H1 (cell line): ENCODE measurements around the gene SLC37A2. TPM values are rescaled to one million over a fixed set of nuclear protein-coding genes. Genes with fewer than 3 reads are reported as not detected.

Experiments used
- CTCF ChIA-PET: fragments of 300-600 bp; sonication (Branson Sonifier 250); formaldehyde crosslinking; loops from one replicate; lab custom pipeline; 2021; ENCODE audit not compliant: partially characterized antibody; lab: Charles Lee
- POLR2A ChIA-PET: fragments of 300-600 bp; sonication (Branson Sonifier 250); formaldehyde crosslinking; loops from one replicate; lab custom pipeline; 2021; ENCODE audit warnings: inconsistent platforms; ENCODE audit not compliant: partially characterized antibody; lab: Charles Lee
- DNase-seq, 2 experiments: peaks; one replicate each; pipeline versions ENCODE4 v3.0.0 to v3.0.0-alpha.2; 2010 to 2022; ENCODE audit warnings: low spot score in 2 of 2, low read depth in 1 of 2, mixed read lengths in 1 of 2
- FAIRE-seq: peaks from 2 replicates; lab custom pipeline; 2011; peaks lifted over from hg19 to GRCh38; lab: Jason Lieb, UNC
- H2AFZ ChIP-seq: 2 replicates; pipeline ENCODE4 v1.8.1; 2012; ENCODE audit warnings: low read length, inconsistent platforms
- H2AK5ac ChIP-seq: 2 replicates; pipeline ENCODE4 v1.6.1; 2013; ENCODE audit warnings: low read depth, low read length
- H2BK120ac ChIP-seq: replicated peaks from 2 replicates; pipeline ENCODE3; 2013; ENCODE audit warnings: low read depth, low read length, inconsistent platforms
- H2BK12ac ChIP-seq: 2 replicates; pipeline ENCODE4 v1.6.1; 2013; ENCODE audit warnings: low read depth, low read length
- H2BK15ac ChIP-seq: 2 replicates; pipeline ENCODE4 v1.6.1; 2013; ENCODE audit warnings: low read length
- H2BK20ac ChIP-seq: 2 replicates; pipeline ENCODE4 v1.6.1; 2013; ENCODE audit warnings: low read length
- H2BK5ac ChIP-seq: 2 replicates; pipeline ENCODE4 v1.6.1; 2013; ENCODE audit warnings: low read depth, low read length
- H3K14ac ChIP-seq: 2 replicates; pipeline ENCODE4 v1.6.1; 2013; ENCODE audit warnings: inconsistent platforms; ENCODE audit not compliant: insufficient read length
- H3K18ac ChIP-seq: 2 replicates; pipeline ENCODE4 v1.6.1; 2013; ENCODE audit warnings: low read length; ENCODE audit errors: extremely low read depth
- H3K23ac ChIP-seq: 2 replicates; pipeline ENCODE4 v1.6.1; 2013; ENCODE audit warnings: inconsistent platforms; ENCODE audit not compliant: insufficient read length
- H3K23me2 ChIP-seq: 2 replicates; pipeline ENCODE4 v1.6.1; 2013; ENCODE audit warnings: low read depth, low read length
- H3K27ac ChIP-seq: 2 replicates; pipeline ENCODE4 v1.6.1; 2011; ENCODE audit warnings: low read depth, low read length, inconsistent platforms
- H3K27me3 ChIP-seq, 4 experiments: replicated peaks in 1 of 4; 1 replicate in 1 of 4; 2 replicates in 3 of 4; pipeline versions ENCODE4 v1.6.1 to v1.8.1; 2011 to 2013; ENCODE audit warnings: low read length in 3 of 4, mild to moderate bottlenecking in 3 of 4, inconsistent platforms in 2 of 4, mixed read lengths in 2 of 4, moderate library complexity in 1 of 4; ENCODE audit not compliant: control insufficient read depth in 3 of 4, insufficient read depth in 3 of 4; ENCODE audit errors: extremely low read depth in 1 of 4
- H3K36me3 ChIP-seq, 4 experiments: 2 replicates each; pipeline versions ENCODE4 v1.6.1 to v1.8.1; 2011 to 2013; ENCODE audit warnings: mild to moderate bottlenecking in 4 of 4, low read length in 3 of 4, moderate library complexity in 2 of 4, control low read depth in 1 of 4, inconsistent platforms in 1 of 4; ENCODE audit not compliant: insufficient read depth in 4 of 4, control insufficient read depth in 2 of 4
- H3K4ac ChIP-seq: replicated peaks from 2 replicates; pipeline ENCODE3; 2013; ENCODE audit warnings: low read length, low read depth, mixed read lengths, inconsistent platforms; ENCODE audit not compliant: insufficient read length
- H3K4me1 ChIP-seq, 4 experiments: replicated peaks in 1 of 4; 1 replicate in 1 of 4; 2 replicates in 3 of 4; pipeline versions ENCODE4 v1.6.1 to v1.8.1; 2011 to 2013; ENCODE audit warnings: low read length in 3 of 4, inconsistent platforms in 2 of 4, mixed read lengths in 1 of 4; ENCODE audit not compliant: insufficient read depth in 4 of 4, control insufficient read depth in 3 of 4
- H3K4me2 ChIP-seq, 2 experiments: 2 replicates each; pipeline versions ENCODE4 v1.6.1 to v1.8.1; 2011 to 2013; ENCODE audit warnings: low read depth in 2 of 2, low read length in 2 of 2, control low read depth in 1 of 2, inconsistent platforms in 1 of 2, mild to moderate bottlenecking in 1 of 2; ENCODE audit not compliant: insufficient read depth in 1 of 2
- H3K4me3 ChIP-seq, 4 experiments: fragments of 200-600, 300-600 bp in 1 of 4; sonication (generic), shearing (Covaris generic), sonication (Bioruptor Twin) in 1 of 4; 2 replicates each; pipeline versions ENCODE4 v1.5.1 to v1.8.1; 2011 to 2016; ENCODE audit warnings: low read length in 4 of 4, low read depth in 3 of 4, control low read depth in 2 of 4, inconsistent platforms in 2 of 4, mild to moderate bottlenecking in 2 of 4, mixed read lengths in 1 of 4, moderate library complexity in 1 of 4; ENCODE audit not compliant: insufficient read depth in 2 of 4; ENCODE audit errors: extremely low read depth in 1 of 4
- H3K56ac ChIP-seq: replicated peaks from 2 replicates; pipeline ENCODE3; 2013; ENCODE audit warnings: low read depth, mild to moderate bottlenecking, mixed read lengths, low read length, inconsistent platforms; ENCODE audit not compliant: insufficient read length
- H3K79me1 ChIP-seq: 2 replicates; pipeline ENCODE4 v1.6.1; 2013; ENCODE audit warnings: low read depth, low read length, control low read depth
- H3K79me2 ChIP-seq, 2 experiments: 2 replicates each; pipeline versions ENCODE4 v1.6.1 to v1.8.1; 2012 to 2013; ENCODE audit warnings: low read length in 2 of 2, mild to moderate bottlenecking in 2 of 2, inconsistent platforms in 1 of 2; ENCODE audit not compliant: insufficient read depth in 2 of 2, control insufficient read depth in 1 of 2
- H3K9ac ChIP-seq, 4 experiments: replicated peaks in 1 of 4; 1 replicate in 1 of 4; 2 replicates in 3 of 4; pipeline versions ENCODE4 v1.6.1 to v1.8.1; 2011 to 2013; ENCODE audit warnings: low read depth in 3 of 4, low read length in 3 of 4, control low read depth in 2 of 4, mild to moderate bottlenecking in 2 of 4, moderate library complexity in 2 of 4, inconsistent platforms in 1 of 4; ENCODE audit errors: extremely low read depth in 1 of 4
- H3K9me3 ChIP-seq, 2 experiments: 2 replicates each; pipeline versions ENCODE4 v1.6.1 to v1.8.1; 2012 to 2013; ENCODE audit warnings: mild to moderate bottlenecking in 2 of 2, moderate library complexity in 2 of 2, control low read depth in 1 of 2, inconsistent platforms in 1 of 2, low read depth in 1 of 2, low read length in 1 of 2, mixed read lengths in 1 of 2; ENCODE audit not compliant: insufficient read depth in 2 of 2
- H4K20me1 ChIP-seq, 2 experiments: replicated peaks in 1 of 2; 2 replicates each; pipeline versions ENCODE3 to v1.8.1; 2011 to 2013; ENCODE audit warnings: inconsistent platforms in 2 of 2, low read length in 2 of 2, mild to moderate bottlenecking in 1 of 2; ENCODE audit not compliant: insufficient read depth in 2 of 2, control insufficient read depth in 1 of 2
- H4K5ac ChIP-seq: 2 replicates; pipeline ENCODE4 v1.6.1; 2013; ENCODE audit warnings: low read length, low read depth, mixed read lengths, inconsistent platforms; ENCODE audit not compliant: insufficient read length
- H4K8ac ChIP-seq: 2 replicates; pipeline ENCODE4 v1.8.0; 2013; ENCODE audit warnings: mild to moderate bottlenecking, moderate library complexity, low read length, inconsistent platforms; ENCODE audit not compliant: insufficient read depth; ENCODE audit errors: extremely low read depth
- H4K91ac ChIP-seq: replicated peaks from 2 replicates; pipeline ENCODE3; 2013; ENCODE audit warnings: low read length, mixed read lengths, inconsistent platforms; ENCODE audit not compliant: insufficient read length
- ASH2L ChIP-seq: fragments of 200-600, 300-600 bp; sonication (generic); IDR thresholded peaks from one replicate; pipeline ENCODE4 v1.7.1; 2017; ENCODE audit warnings: low read length
- BRCA1 ChIP-seq: IDR thresholded peaks from 2 replicates; pipeline ENCODE4 v1.6.1; 2012; ENCODE audit warnings: low read depth, low read length, improper control_type of control experiment
- CBX8 ChIP-seq: fragments of 300-800, 300-1000 bp; sonication (generic); IDR thresholded peaks from 2 replicates; pipeline ENCODE4 v1.7.1; 2016; ENCODE audit warnings: low read depth, low read length, borderline replicate concordance
- E2F6 ChIP-seq: IDR thresholded peaks from 2 replicates; pipeline ENCODE4 v1.6.1; 2012; ENCODE audit warnings: inconsistent platforms
- GABPA ChIP-seq: IDR thresholded peaks from 2 replicates; pipeline ENCODE4 v1.6.1; 2011; ENCODE audit warnings: mild to moderate bottlenecking, low read length, moderate library complexity, borderline replicate concordance; ENCODE audit not compliant: insufficient read depth
- KDM1A ChIP-seq: fragments of 200-600, 300-600 bp; sonication (generic); IDR thresholded peaks from 2 replicates; pipeline ENCODE4 v1.7.1; 2016; ENCODE audit warnings: mild to moderate bottlenecking, low read length, borderline replicate concordance
- POLR2AphosphoS5 ChIP-seq: IDR thresholded peaks from 2 replicates; pipeline ENCODE4 v1.6.1; 2011; ENCODE audit warnings: low read depth, low read length
- POU5F1 ChIP-seq: IDR thresholded peaks from 2 replicates; pipeline ENCODE4 v1.6.1; 2011; ENCODE audit warnings: low read depth, mild to moderate bottlenecking, low read length, moderate library complexity
- RAD21 ChIP-seq, 2 experiments: IDR thresholded peaks in 1 of 2; conservative IDR thresholded peaks in 1 of 2; 2 replicates each; pipeline ENCODE4 v1.6.1; 2011; ENCODE audit warnings: low read depth in 2 of 2, low read length in 2 of 2, improper control_type of control experiment in 1 of 2, inconsistent platforms in 1 of 2, mild to moderate bottlenecking in 1 of 2, moderate library complexity in 1 of 2
- TAF1 ChIP-seq: IDR thresholded peaks from 2 replicates; pipeline ENCODE4 v1.6.1; 2011; ENCODE audit warnings: mild to moderate bottlenecking, low read depth, low read length
- TCF12 ChIP-seq: IDR thresholded peaks from 2 replicates; pipeline ENCODE4 v1.6.1; 2011; ENCODE audit warnings: low read depth, mild to moderate bottlenecking, low read length
- WGBS, 2 experiments: shearing (Covaris generic) in 1 of 2; methylation state at CpG; one replicate each; pipeline versions ENCODE4 v1.1.6 to v1.1.7; 2013 to 2015; ENCODE audit warnings: low lambda C conversion rate in 2 of 2, mixed read lengths in 2 of 2, inconsistent platforms in 1 of 2, low coverage in 1 of 2, missing lambda C conversion rate in 1 of 2; ENCODE audit not compliant: insufficient replicate concordance in 2 of 2, insufficient coverage in 1 of 2, insufficient read length in 1 of 2; ENCODE audit errors: extremely low coverage in 1 of 2, missing lambda C conversion rate in 1 of 2; 5-methylcytosine and 5-hydroxymethylcytosine counted together
- polyA plus RNA-seq, 7 experiments: library from polyadenylated mRNA; depleted of rRNA in 3 of 7; stranded (reverse) in 5 of 7; unstranded in 2 of 7; fragments of >200 nt in 5 of 7; fragments of 200-250 nt in 2 of 7; gene quantifications; 1 replicate in 5 of 7; 2 replicates in 1 of 7; 4 replicates in 1 of 7; pipeline versions ENCODE4 v1.2.1 to v1.2.3, GENCODE V29; 2011 to 2013; ENCODE audit warnings: missing spikeins in 2 of 7, mixed read lengths in 2 of 7
- total RNA-seq: library from RNA; stranded (reverse); fragmentation: NEBNext Ultra II Directional; extraction: Animal tissue kit (Norgen Biotek cat#: 25700); gene quantifications from 2 replicates; pipeline ENCODE4 v1.2.1, GENCODE V29; 2021
- TF ChIP-seq, protein P1 (sequence below): IDR thresholded peaks from 2 replicates; pipeline ENCODE4 v1.6.1; 2011; ENCODE audit warnings: low read depth, mild to moderate bottlenecking, low read length; ENCODE audit not compliant: insufficient read depth

Gene SLC37A2
- total and polyA plus RNA-seq, 2 of the 8 experiments (the other 6 are each of a cell fraction or from before 2014, with no cell fraction given): 1.3 to 1.9 TPM

DNA sequence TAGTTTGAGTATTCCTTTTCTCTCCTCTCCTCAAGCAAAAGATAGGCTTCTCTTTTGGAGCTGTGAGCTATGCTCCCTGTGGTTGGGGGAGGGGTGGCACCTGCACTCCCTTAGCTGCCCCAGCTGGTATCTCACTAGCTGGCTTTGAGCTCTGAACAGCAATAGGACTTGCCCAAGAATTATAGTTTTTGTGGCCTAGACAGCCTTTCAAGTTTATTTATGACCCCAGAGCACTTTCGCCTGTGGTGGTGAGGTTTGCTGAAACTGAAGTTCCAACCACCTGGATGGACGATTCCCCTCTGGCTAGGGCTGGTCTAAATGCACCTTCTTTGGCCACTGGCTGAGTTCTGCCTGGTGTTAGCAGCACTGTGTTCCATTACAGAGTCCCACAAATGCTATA, 37.1 kb upstream of the SLC37A2 start:
- CTCF ChIA-PET: no interaction called here

More for the DNA sequence above, 37.1 kb upstream of the SLC37A2 start:
- Histone ChIP-seq H3K27me3 (no peaks in the 10 kb centered on the region), H3K4me3 (no peak overlapping the region), H4K91ac (no peak overlapping the region), H3K79me2 (no peaks in the 10 kb centered on the region), H3K27ac (no peak overlapping the region)
- no peak for FAIRE-seq
- POLR2A ChIA-PET: no interaction called here
- TF ChIP-seq TCF12 (no peak), POLR2AphosphoS5 (no peak), KDM1A (no peak), POU5F1 (no peak), RAD21 (IDR thresholded peaks at IDR 0.05 in 1 of 2, conservative IDR thresholded peaks at IDR 0.05 in 1 of 2; ENCODE audit: low read depth in 2 of 2, low read length in 2 of 2) (no peak), E2F6 (no peak), TAF1 (no peak), ASH2L (no peak), GABPA (no peak), BRCA1 (no peak), CBX8 (no peak)
- TF ChIP-seq, protein P1, sequence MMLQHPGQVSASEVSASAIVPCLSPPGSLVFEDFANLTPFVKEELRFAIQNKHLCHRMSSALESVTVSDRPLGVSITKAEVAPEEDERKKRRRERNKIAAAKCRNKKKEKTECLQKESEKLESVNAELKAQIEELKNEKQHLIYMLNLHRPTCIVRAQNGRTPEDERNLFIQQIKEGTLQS: no peak
- TF ChIP-seq, all 59 proteins: peak for 0
- WGBS, 2 experiments: 80% methylated on average over 2 of the region's 2 CpGs; no CpG with 5 or more reads in 1 of the 2 experiments
- H3K56ac ChIP-seq: no peak overlapping the region
- H2BK12ac ChIP-seq: no peak overlapping the region
- H3K4me2 ChIP-seq: no peak overlapping the region
- no peak overlapping the region for H3K9ac ChIP-seq
- H3K23ac ChIP-seq: no peak overlapping the region
- no peak for DNase-seq
- H2AK5ac ChIP-seq: no peak overlapping the region
- H2BK120ac ChIP-seq: no peak overlapping the region
- H4K20me1 ChIP-seq: no peaks in the 10 kb centered on the region
- H3K23me2 ChIP-seq: no peaks in the 10 kb centered on the region
- H3K79me1 ChIP-seq: no peaks in the 10 kb centered on the region
- H3K4ac ChIP-seq: no peak overlapping the region
- H3K9me3 ChIP-seq: no peaks in the 10 kb centered on the region; a peak in 1 of 4 replicates
- no peaks in the 10 kb centered on the region for H3K36me3 ChIP-seq
- no peak overlapping the region for H2BK5ac ChIP-seq
- no peak overlapping the region for H2BK20ac ChIP-seq
- H3K14ac ChIP-seq: no peak overlapping the region
- no peak overlapping the region for H4K5ac ChIP-seq
- no peak overlapping the region for H2AFZ ChIP-seq
- no peak overlapping the region for H4K8ac ChIP-seq
- H3K18ac ChIP-seq: no peak overlapping the region
- no peaks in the 10 kb centered on the region for H3K4me1 ChIP-seq
- no peak overlapping the region for H2BK15ac ChIP-seq
